NCI-H1930 (cell line): Measurements from ENCODE around the gene ARHGEF7.

ENCODE experiments used
- DNase-seq, 2 experiments: peaks; one replicate each; lab custom pipeline; 2025; lab: John Stamatoyannopoulos, UW

The ARHGEF7 gene

GRCh38 chr13:111303559-111303958, 188.4 kb downstream of the ARHGEF7 start:
- no peak for DNase-seq

- DNase-seq = no peak
These were observed 189.0 kb downstream of the ARHGEF7 start for GRCh38 chr13:111304041-111304544.

GRCh38 chr13:111304603-111305289, 189.6 kb downstream of the ARHGEF7 start:
- no peak for DNase-seq

GRCh38 chr13:111312944-111313590, 198.0 kb downstream of the ARHGEF7 start:
- DNase-seq = no peak

- DNase-seq = no peak
These were observed 198.9 kb downstream of the ARHGEF7 start for GRCh38 chr13:111313911-111314425.

- no peak for DNase-seq
These were observed 199.7 kb downstream of the ARHGEF7 start for GRCh38 chr13:111314852-111315251.

- DNase-seq = no peak
These were observed 200.4 kb downstream of the ARHGEF7 start for GRCh38 chr13:111315347-111315995.

GRCh38 chr13:111316161-111316730, 201.1 kb downstream of the ARHGEF7 start:
- DNase-seq = no peak

- DNase-seq = no peak
These were observed 202.0 kb downstream of the ARHGEF7 start for GRCh38 chr13:111317042-111317550.

GRCh38 chr13:111317571-111318345, 202.6 kb downstream of the ARHGEF7 start:
- no peak for DNase-seq

GRCh38 chr13:111318386-111318785, 203.3 kb downstream of the ARHGEF7 start:
- DNase-seq = no peak

- DNase-seq = no peak
These were observed 204.4 kb downstream of the ARHGEF7 start for GRCh38 chr13:111319521-111319920.

GRCh38 chr13:111319998-111320911, 205.1 kb downstream of the ARHGEF7 start, which contains the start of gene TEX29:
TSS of gene TEX29 (plus strand) at chr13:111320642. CDS start at chr13:111320891, 249 bp downstream.
- no peak for DNase-seq

- no peak for DNase-seq
These were observed 207.1 kb downstream of the ARHGEF7 start for GRCh38 chr13:111322001-111322915.

GRCh38 chr13:111322916-111323331, 207.8 kb downstream of the ARHGEF7 start:
- no peak for DNase-seq

- no peak for DNase-seq
These were observed 208.4 kb downstream of the ARHGEF7 start for GRCh38 chr13:111323549-111323948.

- no peak for DNase-seq
These were observed 209.0 kb downstream of the ARHGEF7 start for GRCh38 chr13:111323950-111324651.

- DNase-seq = no peak
These were observed 209.6 kb downstream of the ARHGEF7 start for GRCh38 chr13:111324736-111325135.
